ENCODE measurements around the gene MED12.

GRCh38 chrX:71131510-71131909 is 13.1 kb downstream of the MED12 start:
- TF ChIP-seq CTCF (IDR thresholded peaks at IDR 0.05): no peak
- TF ChIP-seq POLR2A (IDR thresholded peaks at IDR 0.05): no peak
